Uterus (tissue), 4 donors: ENCODE measurements around the gene TTLL13. TPM values are rescaled to one million over a fixed set of nuclear protein-coding genes. Genes with fewer than 3 reads are reported as not detected.
A peak's percentile ranks its signal among the peaks of the same experiment; 100 is the strongest.

ENCODE experiments used
- DNase-seq, 2 donors: peaks; one replicate each; pipeline ENCODE4 v3.0.0-alpha.2; 2019 to 2020
- H3K27ac ChIP-seq, 2 donors: fragments of 200-600 bp; sonication (generic); 1 replicate in 1 of 2; 2 replicates in 1 of 2; pipeline ENCODE4 v1.5.1; 2016 to 2018
- H3K27me3 ChIP-seq, 2 donors: fragments of 200-600 bp; sonication (generic); one replicate each; pipeline ENCODE4 v1.5.1; 2018 to 2019; ENCODE audit warnings: control low read depth in 1 of 2
- H3K36me3 ChIP-seq, 2 donors: fragments of 200-600 bp; sonication (generic); one replicate each; pipeline ENCODE4 v1.5.1; 2019; ENCODE audit warnings: control low read depth in 1 of 2
- H3K4me1 ChIP-seq, 2 donors: fragments of 200-600 bp; sonication (generic); one replicate each; pipeline ENCODE4 v1.5.1; 2018 to 2019; ENCODE audit warnings: control low read depth in 1 of 2
- H3K4me3 ChIP-seq, 2 donors: fragments of 200-600 bp; sonication (generic); 1 replicate in 1 of 2; 2 replicates in 1 of 2; pipeline ENCODE4 v1.5.1; 2018 to 2019; ENCODE audit warnings: mild to moderate bottlenecking in 1 of 2
- H3K9me3 ChIP-seq, 2 donors: fragments of 200-600 bp; sonication (generic); one replicate each; pipeline ENCODE4 v1.5.1; 2019; ENCODE audit warnings: control low read depth in 1 of 2
- CTCF ChIP-seq, 4 experiments: fragments of 200-600 bp in 2 of 4; fragments of 450-650 bp in 2 of 4; sonication (generic) in 2 of 4; IDR thresholded peaks; one replicate each; pipeline ENCODE4 v1.5.1; 2016 to 2019; ENCODE audit warnings: antibody characterized with exemption in 4 of 4, mild to moderate bottlenecking in 2 of 4, moderate library complexity in 1 of 4
- POLR2A ChIP-seq, 2 donors: fragments of 450-650 bp; IDR thresholded peaks; one replicate each; pipeline ENCODE4 v1.6.1; 2016; ENCODE audit warnings: antibody characterized with exemption in 2 of 2, mild to moderate bottlenecking in 1 of 2, moderate library complexity in 1 of 2
- intact Hi-C: fragments of 100-400 bp; cut with DNase I; formaldehyde crosslinking; loops from one replicate; pipeline ENCODE4 v1.15.1; 2023; ENCODE audit warnings: low total_unique reads
- total RNA-seq, 4 donors: library from RNA; depleted of rRNA in 3 of 4; stranded (reverse); fragments of >200 nt in 3 of 4; gene quantifications; one replicate each; pipeline versions ENCODE4 v1.1.0 to v1.2.4, GENCODE V29; 2014 to 2023
- donor health status: DM: yes; HTN: yes; CAD: no.

TTLL13 gene
- total RNA-seq, 4 donors from 2014 or later, result 0.41 TPM; not detected in 3

DNA sequence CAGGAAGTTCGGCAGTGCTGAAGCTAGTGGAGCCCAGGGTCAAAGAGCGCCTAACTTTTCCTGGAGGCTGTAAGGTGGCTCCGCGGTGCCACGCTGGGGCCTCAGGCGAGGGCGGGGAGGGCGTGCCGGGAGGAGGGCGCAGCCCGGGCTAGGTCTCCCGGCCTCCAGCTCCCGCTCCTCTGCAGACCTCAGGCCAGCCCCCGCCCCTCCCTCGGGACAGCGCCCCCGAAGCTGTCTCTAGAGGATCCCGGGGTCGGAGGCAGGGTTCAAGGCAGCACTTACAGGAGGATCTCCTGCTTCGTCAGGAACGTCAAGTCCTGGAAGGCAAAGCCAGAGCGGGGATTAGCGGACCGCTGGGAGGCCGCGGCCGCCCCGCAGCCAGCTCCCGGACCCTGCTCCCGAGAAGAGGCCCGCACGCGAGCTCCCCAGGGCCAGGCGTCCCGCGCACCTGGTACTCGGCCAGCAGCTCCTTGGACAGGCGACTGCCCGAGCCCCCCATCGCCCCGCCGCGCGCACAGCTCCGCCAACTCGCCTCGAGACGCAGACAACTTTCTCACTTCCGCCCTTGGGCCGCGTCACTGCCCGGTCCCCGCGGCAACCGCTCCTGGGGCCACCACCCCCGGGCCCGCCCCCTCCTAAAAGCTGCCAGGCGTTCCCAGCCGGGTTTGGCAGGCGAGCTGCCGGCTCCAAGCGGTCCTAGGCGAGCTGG lies 15.8 kb upstream of the TTLL13 start, which contains the start of gene CIB1:
Gene CIB1, minus strand, starts transcription at position 555 of the 709 bp plus-strand sequence. Its CDS starts 56 bp downstream, at position 499.
- Histone ChIP-seq H3K4me3 (peak within 1 kb of the TSS; percentile 76 to 81), H3K36me3 (no peaks in the 10 kb centered on the region), H3K27me3 (no peaks in the 10 kb centered on the region), H3K27ac (peak within 1 kb of the TSS; percentile 86 to 91), H3K4me1 (peaks cover 0 to 4% of the 10 kb centered on the region in 2 donors), H3K9me3 (no peaks in the 10 kb centered on the region)
- intact Hi-C loops, result no loop called here
- DNase-seq, result peak; percentile 96 to 98
- TF ChIP-seq CTCF (IDR thresholded peaks at IDR 0.05) (peak in 3 of 4 experiments; percentile 1 to 47 (median 43)), POLR2A (IDR thresholded peaks at IDR 0.05) (peak in 1 of 2 donors; percentile 65)

DNA sequence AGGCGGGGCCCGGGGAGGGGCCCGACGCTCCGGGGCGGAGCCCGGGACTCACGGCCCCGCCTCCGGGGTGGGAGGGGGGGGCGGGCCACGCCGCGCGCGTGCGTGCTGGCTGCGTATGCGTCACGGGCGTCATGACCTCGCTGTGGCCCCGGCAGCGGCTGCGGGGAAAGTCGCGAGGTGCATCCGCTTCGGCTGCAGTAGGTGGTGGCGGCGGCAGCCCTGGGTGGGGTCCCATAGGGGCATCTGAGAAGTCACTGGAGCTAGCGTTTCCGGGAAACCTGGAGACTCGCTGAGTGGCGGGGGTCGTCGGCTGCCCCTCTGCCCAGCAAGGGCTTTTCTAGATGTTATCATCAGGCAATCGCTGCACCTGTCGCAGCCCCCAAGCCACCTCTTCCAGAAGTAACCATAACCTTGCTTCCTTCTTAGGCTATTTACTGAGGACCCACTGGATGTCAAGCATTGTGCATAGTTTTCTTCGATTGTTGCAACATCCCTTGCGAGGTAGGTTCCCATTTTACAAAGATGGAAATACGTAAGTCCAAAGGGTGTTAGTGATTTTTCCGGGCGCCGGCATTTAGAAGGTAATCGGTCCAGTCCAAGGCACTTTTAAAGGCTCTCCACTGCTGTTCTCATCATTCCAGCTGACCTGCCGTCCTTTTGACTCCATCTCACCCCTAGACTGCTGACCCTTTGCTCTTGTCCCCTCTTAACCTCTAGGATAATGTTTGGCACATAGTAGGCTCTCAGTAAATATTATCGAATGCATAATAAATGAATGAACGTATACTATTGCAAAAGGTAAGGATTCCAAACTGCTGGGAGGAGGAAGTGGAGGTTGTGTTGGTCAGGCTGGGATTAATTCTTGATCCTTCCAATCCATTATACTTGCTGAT lies 15.0 kb upstream of the TTLL13 start, which contains the start of gene GDPGP1:
Gene GDPGP1, plus strand, starts transcription at position 114 of the 893 bp plus-strand sequence. CDS start 6,700 bp downstream, outside the sequence.
- no peak for DNase-seq
- Histone ChIP-seq H3K4me1 (peaks cover 0 to 4% of the 10 kb centered on the region in 2 donors), H3K36me3 (no peaks in the 10 kb centered on the region), H3K4me3 (peak within 1 kb of the TSS; percentile 76 to 81), H3K27me3 (no peaks in the 10 kb centered on the region), H3K9me3 (no peaks in the 10 kb centered on the region), H3K27ac (peak within 1 kb of the TSS; percentile 86 to 91)
- TF ChIP-seq CTCF (IDR thresholded peaks at IDR 0.05) (no peak), POLR2A (IDR thresholded peaks at IDR 0.05) (peak; percentile 55 to 71)
- intact Hi-C loops, result no loop called here

DNA sequence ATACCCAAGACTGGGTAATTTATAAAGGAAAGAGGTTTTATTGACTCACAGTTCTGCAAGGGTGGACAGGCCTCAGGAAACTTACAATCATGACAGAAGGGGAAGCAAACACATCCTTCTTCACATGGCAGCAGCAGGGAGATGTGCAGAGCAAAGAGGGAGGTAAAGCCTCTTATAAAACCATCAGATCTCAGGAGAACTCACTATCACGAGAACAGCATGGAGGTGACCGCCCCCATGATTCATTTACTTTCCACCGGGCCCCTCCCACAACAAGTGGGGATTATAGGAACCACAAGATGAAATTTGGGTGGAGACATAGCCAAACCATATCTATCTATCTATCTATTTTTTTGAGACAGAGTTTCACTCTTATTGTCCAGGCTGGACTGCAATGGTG lies 10.0 kb upstream of the TTLL13 start:
- no peak for DNase-seq
- Histone ChIP-seq H3K27ac (no peak overlapping the region), H3K27me3 (no peaks in the 10 kb centered on the region), H3K36me3 (no peaks in the 10 kb centered on the region), H3K4me1 (peaks cover 0 to 4% of the 10 kb centered on the region in 2 donors), H3K9me3 (no peaks in the 10 kb centered on the region), H3K4me3 (no peak overlapping the region)
- intact Hi-C loops, result no loop called here
- TF ChIP-seq CTCF (IDR thresholded peaks at IDR 0.05), result no peak
- TF ChIP-seq POLR2A (IDR thresholded peaks at IDR 0.05), result no peak

DNA sequence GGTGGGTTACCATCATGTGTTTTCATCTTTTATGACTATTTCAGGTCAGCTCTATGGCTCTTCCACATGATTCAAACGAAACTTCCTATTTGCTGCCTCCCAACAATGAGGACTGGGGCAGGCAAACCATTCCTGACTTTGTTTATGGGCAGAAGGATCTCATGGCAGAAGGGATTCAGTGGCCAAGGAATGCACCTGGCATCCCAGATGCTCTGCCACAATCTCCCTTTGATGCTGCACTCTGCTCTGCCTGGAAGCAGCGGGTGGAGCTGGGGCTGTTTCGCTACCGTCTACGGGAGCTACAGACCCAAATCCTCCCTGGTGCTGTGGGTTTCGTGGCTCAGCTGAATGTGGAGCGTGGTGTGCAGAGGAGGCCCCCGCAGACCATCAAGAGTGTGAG lies 8.5 kb upstream of the TTLL13 start:
- Histone ChIP-seq H3K9me3 (no peaks in the 10 kb centered on the region), H3K4me3 (no peak overlapping the region), H3K4me1 (no peaks in the 10 kb centered on the region), H3K27ac (no peak overlapping the region), H3K36me3 (no peaks in the 10 kb centered on the region), H3K27me3 (no peaks in the 10 kb centered on the region)
- TF ChIP-seq POLR2A (IDR thresholded peaks at IDR 0.05), result no peak
- no peak for TF ChIP-seq CTCF (IDR thresholded peaks at IDR 0.05)
- no peak for DNase-seq
- intact Hi-C loops, result no loop called here
